Measurements from ENCODE around the gene NSD1. TPM values are rescaled to one million over a fixed set of nuclear protein-coding genes. Genes with fewer than 3 reads are reported as not detected.
"Not testable (repeated sequence)": the region's sequence is repeated elsewhere in the genome, so short reads cannot be mapped to it uniquely, and the experiment has no call there.

NSD1 gene
- total RNA-seq, 1 donor from 2014 or later = 37.5 TPM

- peaks cover 1% of the 10 kb centered on the region for H3K36me3 ChIP-seq (ENCODE audit: control insufficient read depth, insufficient read depth, low read length)
- H3K27me3 ChIP-seq (ENCODE audit: control insufficient read depth, insufficient read depth, low read length) = no peaks in the 10 kb centered on the region
- no peak for DNase-seq (ENCODE audit: low read depth)
- no peak for TF ChIP-seq CTCF (IDR thresholded peaks at IDR 0.05; ENCODE audit: insufficient read depth, low read length, poor library complexity, severe bottlenecking)
- H3K4me3 ChIP-seq (ENCODE audit: low read depth, low read length) = peak within 1 kb of the TSS; percentile 80
Measured at GRCh38 chr5:177303121-177303924, 169.8 kb downstream of the NSD1 start, which contains the start of the genes PRELID1 and RAB24. Gene PRELID1 (plus strand): TSS chr5:177303799. CDS start chr5:177303986, 187 bp downstream. Gene RAB24 (minus strand): TSS chr5:177303719. CDS start chr5:177303288, 431 bp downstream.

- Histone ChIP-seq H3K36me3 (ENCODE audit: control insufficient read depth, insufficient read depth, low read length) (peaks cover 1% of the 10 kb centered on the region), H3K27me3 (ENCODE audit: control insufficient read depth, insufficient read depth, low read length) (no peaks in the 10 kb centered on the region), H3K4me3 (ENCODE audit: low read depth, low read length) (peak overlapping the region; percentile 80)
- TF ChIP-seq CTCF (IDR thresholded peaks at IDR 0.05; ENCODE audit: insufficient read depth, low read length, poor library complexity, severe bottlenecking) = no peak
- DNase-seq (ENCODE audit: low read depth) = no peak
Measured at GRCh38 chr5:177303925-177304391, 170.4 kb downstream of the NSD1 start.

GRCh38 chr5:177304392-177305119 lies 171.0 kb downstream of the NSD1 start:
- no peak for DNase-seq (ENCODE audit: low read depth)
- TF ChIP-seq CTCF (IDR thresholded peaks at IDR 0.05; ENCODE audit: insufficient read depth, low read length, poor library complexity, severe bottlenecking) = no peak
- peaks cover 1% of the 10 kb centered on the region for H3K36me3 ChIP-seq (ENCODE audit: control insufficient read depth, insufficient read depth, low read length)
- no peaks in the 10 kb centered on the region for H3K27me3 ChIP-seq (ENCODE audit: control insufficient read depth, insufficient read depth, low read length)
- H3K4me3 ChIP-seq (ENCODE audit: low read depth, low read length) = peak overlapping the region; percentile 80

GRCh38 chr5:177306103-177306640 lies 172.6 kb downstream of the NSD1 start:
- H3K4me3 ChIP-seq (ENCODE audit: low read depth, low read length); H3K27me3 ChIP-seq (ENCODE audit: control insufficient read depth, insufficient read depth, low read length); DNase-seq (ENCODE audit: low read depth); H3K36me3 ChIP-seq (ENCODE audit: control insufficient read depth, insufficient read depth, low read length): not testable (repeated sequence)

GRCh38 chr5:177306674-177307543 lies 173.3 kb downstream of the NSD1 start:
- Histone ChIP-seq H3K4me3 (ENCODE audit: low read depth, low read length) (no peak overlapping the region), H3K36me3 (ENCODE audit: control insufficient read depth, insufficient read depth, low read length) (peaks cover 1% of the 10 kb centered on the region), H3K27me3 (ENCODE audit: control insufficient read depth, insufficient read depth, low read length) (no peaks in the 10 kb centered on the region)
- TF ChIP-seq CTCF (IDR thresholded peaks at IDR 0.05; ENCODE audit: insufficient read depth, low read length, poor library complexity, severe bottlenecking) = no peak
- no peak for DNase-seq (ENCODE audit: low read depth)

Measured in kidney epithelial cell (primary cell).